ENCODE results near the gene PPP1R13B.

The PPP1R13B gene

DNA sequence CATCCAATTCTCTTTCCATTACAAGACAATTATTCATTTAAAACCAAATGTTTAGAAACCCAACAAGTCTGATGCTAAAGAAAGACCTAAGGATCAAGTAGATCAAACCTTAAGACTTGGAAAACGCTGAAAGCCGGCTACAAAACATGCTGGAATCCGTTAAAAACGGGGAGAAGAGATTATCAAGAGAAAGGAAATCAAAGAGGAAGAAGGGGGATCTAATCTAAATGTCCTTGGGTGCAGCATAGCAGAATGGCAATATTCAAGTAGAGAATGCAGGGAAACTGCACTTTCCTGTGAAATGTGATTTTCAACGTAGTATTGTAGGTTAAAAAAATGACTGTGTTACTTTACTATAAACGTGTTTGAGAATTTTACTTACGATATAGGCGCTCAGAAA, 1.3 kb downstream of the PPP1R13B start:
- no peak for TF ChIP-seq FOXP2 (optimal IDR thresholded peaks at IDR 0.05; ENCODE audit: borderline replicate concordance, extremely low read depth, extremely low read length, insufficient read depth)
- no peak for TF ChIP-seq TAF1 (IDR thresholded peaks at IDR 0.05; ENCODE audit: borderline replicate concordance, insufficient read depth, low read length)
- TF ChIP-seq REST (IDR thresholded peaks at IDR 0.05; ENCODE audit: insufficient read depth in 1 of 2, low read depth in 2 of 2, low read length in 2 of 2): no peak
- TF ChIP-seq POLR2AphosphoS5 (IDR thresholded peaks at IDR 0.05; ENCODE audit: low read depth, low read length): no peak
- no peak for TF ChIP-seq SIN3A (IDR thresholded peaks at IDR 0.05; ENCODE audit: borderline replicate concordance, insufficient read depth, low read length)

DNA sequence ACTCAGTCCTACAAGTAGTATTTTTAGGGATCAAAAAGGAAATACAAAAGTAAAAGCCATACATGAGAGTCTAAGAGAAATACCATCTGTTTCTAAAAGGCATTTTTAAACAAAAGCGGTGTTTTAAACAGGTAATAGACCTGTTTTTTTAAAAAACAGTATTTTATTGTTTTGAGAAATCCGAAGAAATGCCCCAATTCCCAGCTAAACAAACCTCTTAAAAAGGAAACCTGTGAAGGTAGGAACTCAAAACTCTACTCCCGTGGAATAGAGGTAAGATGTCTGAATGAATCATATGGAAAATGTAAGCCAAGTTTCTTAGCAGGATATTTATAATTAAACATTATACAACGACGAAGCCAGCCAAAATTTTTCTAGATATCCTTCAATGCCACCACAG, 2.0 kb downstream of the PPP1R13B start:
- no peak for TF ChIP-seq SIN3A (IDR thresholded peaks at IDR 0.05; ENCODE audit: borderline replicate concordance, insufficient read depth, low read length)

DNA sequence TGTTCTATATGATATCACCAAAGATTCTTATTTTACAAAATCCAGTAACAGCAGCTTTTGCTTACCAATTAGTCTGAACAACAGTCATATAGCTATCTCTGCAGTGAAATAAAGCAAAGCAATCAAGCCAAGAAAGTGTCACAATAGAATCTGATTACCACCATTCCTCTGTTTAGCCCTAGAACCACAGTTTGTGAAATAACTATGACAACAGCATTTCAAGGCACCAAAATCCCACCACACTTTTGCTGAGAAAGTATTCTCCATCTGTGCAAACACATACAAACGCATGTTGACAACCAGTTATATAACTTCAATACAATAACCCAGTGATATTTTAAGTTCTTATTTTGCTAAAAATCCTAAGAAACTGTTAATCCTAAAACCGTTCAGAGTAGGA, 7.4 kb downstream of the PPP1R13B start:
- no peak for TF ChIP-seq REST (IDR thresholded peaks at IDR 0.05; ENCODE audit: insufficient read depth in 1 of 2, low read depth in 2 of 2, low read length in 2 of 2)
- TF ChIP-seq SIN3A (IDR thresholded peaks at IDR 0.05; ENCODE audit: borderline replicate concordance, insufficient read depth, low read length): no peak
- no peak for TF ChIP-seq POLR2AphosphoS5 (IDR thresholded peaks at IDR 0.05; ENCODE audit: low read depth, low read length)
- TF ChIP-seq TAF1 (IDR thresholded peaks at IDR 0.05; ENCODE audit: borderline replicate concordance, insufficient read depth, low read length): no peak
- TF ChIP-seq FOXP2 (optimal IDR thresholded peaks at IDR 0.05; ENCODE audit: borderline replicate concordance, extremely low read depth, extremely low read length, insufficient read depth): no peak

DNA sequence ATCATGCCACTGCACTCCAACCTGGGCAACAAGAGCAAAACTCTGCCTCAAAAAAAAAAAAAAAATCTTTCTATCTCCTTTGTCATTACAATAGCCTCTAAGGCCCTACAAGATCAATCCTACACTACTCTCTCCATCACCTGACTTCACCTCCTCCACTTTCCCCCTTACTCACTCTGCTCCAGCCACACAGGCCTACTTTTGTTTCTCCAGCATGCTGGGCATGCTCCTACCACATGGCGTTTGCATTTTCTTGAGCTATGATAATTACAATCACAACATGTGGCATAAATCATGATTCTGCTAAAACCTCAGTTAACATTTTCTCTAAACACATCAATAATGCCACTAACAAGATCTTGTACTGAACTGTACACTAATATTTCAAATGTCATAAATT, 7.8 kb downstream of the PPP1R13B start:
- TF ChIP-seq FOXP2 (optimal IDR thresholded peaks at IDR 0.05; ENCODE audit: borderline replicate concordance, extremely low read depth, extremely low read length, insufficient read depth) (no peak), REST (IDR thresholded peaks at IDR 0.05; ENCODE audit: insufficient read depth in 1 of 2, low read depth in 2 of 2, low read length in 2 of 2) (no peak), TAF1 (IDR thresholded peaks at IDR 0.05; ENCODE audit: borderline replicate concordance, insufficient read depth, low read length) (no peak), POLR2AphosphoS5 (IDR thresholded peaks at IDR 0.05; ENCODE audit: low read depth, low read length) (no peak), SIN3A (IDR thresholded peaks at IDR 0.05; ENCODE audit: borderline replicate concordance, insufficient read depth, low read length) (no peak)

DNA sequence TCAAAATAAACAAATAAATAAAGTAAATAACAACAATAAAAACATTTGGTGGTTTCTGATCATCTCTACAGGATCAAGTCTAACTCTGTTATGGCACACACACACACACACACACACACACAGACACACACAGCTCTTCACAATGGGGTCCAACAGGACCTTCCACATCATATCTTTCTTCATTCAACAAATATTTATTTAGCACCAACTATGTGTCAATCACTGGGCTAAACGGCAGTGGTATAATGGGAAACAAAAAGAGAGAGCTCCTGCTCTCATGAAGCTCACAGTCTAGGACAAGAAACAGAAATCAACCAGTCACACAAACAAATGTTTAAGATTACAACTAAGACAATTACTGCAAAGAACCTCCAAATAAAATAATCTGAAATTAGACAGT, 9.3 kb downstream of the PPP1R13B start:
- TF ChIP-seq POLR2AphosphoS5 (IDR thresholded peaks at IDR 0.05; ENCODE audit: low read depth, low read length) (no peak), SIN3A (IDR thresholded peaks at IDR 0.05; ENCODE audit: borderline replicate concordance, insufficient read depth, low read length) (no peak), TAF1 (IDR thresholded peaks at IDR 0.05; ENCODE audit: borderline replicate concordance, insufficient read depth, low read length) (no peak), REST (IDR thresholded peaks at IDR 0.05; ENCODE audit: insufficient read depth in 1 of 2, low read depth in 2 of 2, low read length in 2 of 2) (no peak), FOXP2 (optimal IDR thresholded peaks at IDR 0.05; ENCODE audit: borderline replicate concordance, extremely low read depth, extremely low read length, insufficient read depth) (no peak)
